RWPE1 (cell line): ENCODE measurements around the gene CAPN13.

ENCODE experiments used
- CTCF ChIA-PET: fragments of 350-600 bp; sonication (Branson Sonifier 250); formaldehyde crosslinking; extraction: SDS; loops from one replicate; lab custom pipeline; 2021; lab: Yijun Ruan, JAX
- POLR2A ChIA-PET: fragments of 400-600 bp; formaldehyde crosslinking; extraction: SDS; loops from one replicate; lab custom pipeline; 2020; ENCODE audit warnings: antibody characterized with exemption; ENCODE audit not compliant: low non-redundant PET; lab: Yijun Ruan, JAX
- DNase-seq: peaks from one replicate; pipeline ENCODE4 v3.0.0; 2012; ENCODE audit warnings: low spot score
- H3K27ac ChIP-seq: fragments of 450-650 bp; 2 replicates; pipeline ENCODE4 v1.5.1; 2017
- CTCF ChIP-seq: fragments of 450-650 bp; conservative IDR thresholded peaks from 2 replicates; pipeline ENCODE4 v1.5.1; 2017; ENCODE audit warnings: low read depth, mild to moderate bottlenecking

CAPN13 gene

GRCh38 chr2:30737326-30737610 lies 70.0 kb downstream of the CAPN13 start:
- ChIA-PET CTCF (no interaction called here), POLR2A (interaction anchor here (0.7 kb wide), 1 partner anchor 48 kb away, joined by 3 read pairs; no protein-coding TSS in a partner anchor)
- no peak for DNase-seq
- TF ChIP-seq CTCF = no peak
- H3K27ac ChIP-seq = no peak overlapping the region

- no peak for TF ChIP-seq CTCF
- DNase-seq = peak; percentile 52
- ChIA-PET POLR2A (interaction anchor here (0.7 kb wide), 1 partner anchor 48 kb away, joined by 3 read pairs; no protein-coding TSS in a partner anchor), CTCF (no interaction called here)
- no peak overlapping the region for H3K27ac ChIP-seq
Measured at GRCh38 chr2:30736461-30737325, 70.6 kb downstream of the CAPN13 start.

GRCh38 chr2:30733876-30734520 lies 73.2 kb downstream of the CAPN13 start:
- CTCF ChIA-PET = interaction anchor here (0.7 kb wide), 1 partner anchor 436 kb away, joined by 3 read pairs; no protein-coding TSS in a partner anchor
- H3K27ac ChIP-seq = no peak overlapping the region
- TF ChIP-seq CTCF = no peak
- POLR2A ChIA-PET = no interaction called here
- DNase-seq = no peak

GRCh38 chr2:30732876-30733275 lies 74.4 kb downstream of the CAPN13 start:
- H3K27ac ChIP-seq = no peak overlapping the region
- no peak for TF ChIP-seq CTCF
- POLR2A ChIA-PET = no interaction called here
- DNase-seq = no peak
- CTCF ChIA-PET = interaction anchor here (0.5 kb wide), 1 partner anchor 194 kb away, joined by 5 read pairs; no protein-coding TSS in a partner anchor

- ChIA-PET CTCF (interaction anchor here (0.6 kb wide), 1 partner anchor 16 kb away, joined by 3 read pairs; no protein-coding TSS in a partner anchor), POLR2A (no interaction called here)
- H3K27ac ChIP-seq = no peak overlapping the region
- TF ChIP-seq CTCF = no peak
- no peak for DNase-seq
Measured at GRCh38 chr2:30732376-30732775, 74.9 kb downstream of the CAPN13 start.

GRCh38 chr2:30731706-30732105 lies 75.5 kb downstream of the CAPN13 start:
- DNase-seq = no peak
- no peak overlapping the region for H3K27ac ChIP-seq
- CTCF ChIA-PET = no interaction called here
- no peak for TF ChIP-seq CTCF
- POLR2A ChIA-PET = no interaction called here
